HG02678 (cell line): ENCODE measurements around the gene USP17L13.
"Not testable (repeated sequence)": the region's sequence is repeated elsewhere in the genome, so short reads cannot be mapped to it uniquely, and the experiment has no call there.

Experiments used
- ATAC-seq: cut with Tn5 transposase; IDR thresholded peaks from one replicate; pipeline ENCODE4 v1.9.1; 2021; ENCODE audit warnings: mild to moderate bottlenecking, moderate library complexity; ENCODE audit not compliant: unreplicated experiment

The USP17L13 gene, protein sequence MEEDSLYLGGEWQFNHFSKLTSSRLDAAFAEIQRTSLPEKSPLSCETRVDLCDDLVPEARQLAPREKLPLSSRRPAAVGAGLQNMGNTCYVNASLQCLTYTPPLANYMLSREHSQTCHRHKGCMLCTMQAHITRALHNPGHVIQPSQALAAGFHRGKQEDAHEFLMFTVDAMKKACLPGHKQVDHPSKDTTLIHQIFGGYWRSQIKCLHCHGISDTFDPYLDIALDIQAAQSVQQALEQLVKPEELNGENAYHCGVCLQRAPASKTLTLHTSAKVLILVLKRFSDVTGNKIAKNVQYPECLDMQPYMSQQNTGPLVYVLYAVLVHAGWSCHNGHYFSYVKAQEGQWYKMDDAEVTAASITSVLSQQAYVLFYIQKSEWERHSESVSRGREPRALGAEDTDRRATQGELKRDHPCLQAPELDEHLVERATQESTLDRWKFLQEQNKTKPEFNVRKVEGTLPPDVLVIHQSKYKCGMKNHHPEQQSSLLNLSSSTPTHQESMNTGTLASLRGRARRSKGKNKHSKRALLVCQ

DNA sequence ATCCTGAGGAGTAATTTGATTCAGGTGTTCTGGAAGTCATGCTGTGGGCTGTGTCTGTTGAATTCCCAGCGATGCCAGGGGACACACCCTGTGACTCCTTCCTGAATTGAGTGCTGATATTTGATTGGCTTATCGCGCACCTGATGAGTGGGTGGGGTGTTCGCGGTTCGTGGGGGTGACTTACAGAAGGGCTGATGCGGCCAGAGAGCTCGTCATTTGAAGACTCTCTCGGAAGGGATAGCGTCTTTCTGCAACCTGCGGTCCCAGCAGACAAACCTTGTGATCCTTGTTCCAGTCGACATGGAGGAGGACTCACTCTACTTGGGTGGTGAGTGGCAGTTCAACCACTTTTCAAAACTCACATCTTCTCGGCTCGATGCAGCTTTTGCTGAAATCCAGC is at the start of gene USP17L13:
USP17L13 (plus strand) TSS at position 301 of the 400 bp plus-strand sequence; CDS start at position 301, 0 bp downstream.
- ATAC-seq = not testable (repeated sequence)

DNA sequence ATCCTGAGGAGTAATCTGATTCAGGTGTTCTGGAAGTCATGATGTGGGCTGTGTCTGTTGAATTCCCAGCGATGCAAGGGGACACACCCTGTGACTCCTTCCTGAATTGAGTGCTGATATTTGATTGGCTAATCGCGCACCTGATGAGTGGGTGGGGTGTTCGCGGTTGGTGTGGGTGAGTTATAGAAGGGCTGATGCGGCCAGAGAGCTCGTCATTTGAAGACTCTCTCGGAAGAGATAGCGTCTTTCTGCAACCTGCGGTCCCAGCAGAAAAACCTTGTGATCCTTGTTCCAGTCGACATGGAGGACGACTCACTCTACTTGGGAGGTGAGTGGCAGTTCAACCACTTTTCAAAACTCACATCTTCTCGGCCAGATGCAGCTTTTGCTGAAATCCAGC is 14.3 kb upstream of the USP17L13 start, which contains the start of gene USP17L10:
USP17L10 (plus strand) TSS at position 301 of the 400 bp plus-strand sequence; CDS start at position 301, 0 bp downstream.
- ATAC-seq = not testable (repeated sequence)

DNA sequence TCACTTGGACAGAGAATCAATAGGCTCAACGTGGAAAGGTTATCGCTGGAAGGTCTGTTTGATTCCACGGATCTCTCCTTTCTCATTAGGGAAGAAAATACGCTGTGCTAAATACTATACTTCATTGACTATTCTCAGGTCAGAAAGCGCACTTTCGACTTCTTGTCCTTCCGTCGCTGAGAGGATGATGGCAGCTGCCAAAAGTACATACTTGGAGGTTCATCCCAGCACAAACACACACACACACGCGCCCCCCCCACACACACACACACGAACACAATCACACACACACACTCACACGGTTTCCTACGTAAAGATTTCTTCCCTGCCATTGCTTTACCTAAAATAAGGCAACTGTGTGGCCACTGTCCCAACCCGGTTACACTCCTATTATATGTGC is 10.0 kb upstream of the USP17L13 start:
- not testable (repeated sequence) for ATAC-seq

DNA sequence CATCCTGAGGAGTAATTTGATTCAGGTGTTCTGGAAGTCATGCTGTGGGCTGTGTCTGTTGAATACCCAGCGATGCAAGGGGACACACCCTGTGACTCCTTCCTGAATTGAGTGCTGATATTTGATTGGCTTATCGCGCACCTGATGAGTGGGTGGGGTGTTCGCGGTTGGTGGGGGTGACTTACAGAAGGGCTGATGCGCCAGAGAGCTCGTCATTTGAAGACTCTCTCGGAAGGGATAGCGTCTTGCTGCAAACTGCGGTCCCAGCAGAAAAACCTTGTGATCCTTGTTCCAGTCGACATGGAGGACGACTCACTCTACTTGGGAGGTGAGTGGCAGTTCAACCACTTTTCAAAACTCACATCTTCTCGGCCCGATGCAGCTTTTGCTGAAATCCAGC is 9.6 kb upstream of the USP17L13 start, which contains the start of gene USP17L11:
USP17L11 (plus strand) TSS at position 301 of the 400 bp plus-strand sequence; CDS start at position 301, 0 bp downstream.
- ATAC-seq = not testable (repeated sequence)

DNA sequence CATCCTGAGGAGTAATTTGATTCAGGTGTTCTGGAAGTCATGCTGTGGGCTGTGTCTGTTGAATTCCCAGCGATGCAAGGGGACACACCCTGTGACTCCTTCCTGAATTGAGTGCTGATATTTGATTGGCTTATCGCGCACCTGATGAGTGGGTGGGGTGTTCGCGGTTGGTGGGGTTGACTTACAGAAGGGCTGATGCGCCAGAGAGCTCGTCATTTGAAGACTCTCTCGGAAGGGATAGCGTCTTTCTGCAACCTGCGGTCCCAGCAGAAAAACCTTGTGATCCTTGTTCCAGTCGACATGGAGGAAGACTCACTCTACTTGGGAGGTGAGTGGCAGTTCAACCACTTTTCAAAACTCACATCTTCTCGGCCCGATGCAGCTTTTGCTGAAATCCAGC is 4.8 kb upstream of the USP17L13 start, which contains the start of gene USP17L12:
USP17L12 (plus strand) TSS at position 301 of the 400 bp plus-strand sequence; CDS start at position 301, 0 bp downstream.
- ATAC-seq = not testable (repeated sequence)

DNA sequence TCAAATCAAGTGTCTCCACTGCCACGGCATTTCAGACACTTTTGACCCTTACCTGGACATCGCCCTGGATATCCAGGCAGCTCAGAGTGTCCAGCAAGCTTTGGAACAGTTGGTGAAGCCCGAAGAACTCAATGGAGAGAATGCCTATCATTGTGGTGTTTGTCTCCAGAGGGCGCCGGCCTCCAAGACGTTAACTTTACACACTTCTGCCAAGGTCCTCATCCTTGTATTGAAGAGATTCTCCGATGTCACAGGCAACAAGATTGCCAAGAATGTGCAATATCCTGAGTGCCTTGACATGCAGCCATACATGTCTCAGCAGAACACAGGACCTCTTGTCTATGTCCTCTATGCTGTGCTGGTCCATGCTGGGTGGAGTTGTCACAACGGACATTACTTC is 5.6 kb downstream of the USP17L13 start:
- not testable (repeated sequence) for ATAC-seq

DNA sequence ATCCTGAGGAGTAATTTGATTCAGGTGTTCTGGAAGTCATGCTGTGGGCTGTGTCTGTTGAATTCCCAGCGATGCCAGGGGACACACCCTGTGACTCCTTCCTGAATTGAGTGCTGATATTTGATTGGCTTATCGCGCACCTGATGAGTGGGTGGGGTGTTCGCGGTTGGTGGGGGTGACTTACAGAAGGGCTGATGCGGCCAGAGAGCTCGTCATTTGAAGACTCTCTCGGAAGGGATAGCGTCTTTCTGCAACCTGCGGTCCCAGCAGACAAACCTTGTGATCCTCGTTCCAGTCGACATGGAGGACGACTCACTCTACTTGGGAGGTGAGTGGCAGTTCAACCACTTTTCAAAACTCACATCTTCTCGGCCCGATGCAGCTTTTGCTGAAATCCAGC is 9.4 kb downstream of the USP17L13 start, which contains the start of gene USP17L15:
USP17L15 (plus strand) TSS at position 301 of the 400 bp plus-strand sequence; CDS start at position 301, 0 bp downstream.
- not testable (repeated sequence) for ATAC-seq

DNA sequence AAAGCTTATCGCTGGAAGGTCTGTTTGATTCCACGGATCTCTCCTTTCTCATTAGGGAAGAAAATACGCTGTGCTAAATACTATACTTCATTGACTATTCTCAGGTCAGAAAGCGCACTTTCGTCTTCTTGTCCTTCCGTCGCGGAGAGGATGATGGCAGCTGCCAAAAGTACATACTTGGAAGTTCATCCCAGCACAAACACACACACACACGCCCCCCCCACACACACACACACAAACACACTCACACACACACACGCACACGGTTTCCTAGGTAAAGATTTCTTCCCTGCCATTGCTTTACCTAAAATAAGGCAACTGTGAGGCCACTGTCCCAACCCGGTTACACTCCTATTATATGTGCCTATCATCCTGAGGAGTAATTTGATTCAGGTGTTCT is 13.8 kb downstream of the USP17L13 start:
- not testable (repeated sequence) for ATAC-seq

DNA sequence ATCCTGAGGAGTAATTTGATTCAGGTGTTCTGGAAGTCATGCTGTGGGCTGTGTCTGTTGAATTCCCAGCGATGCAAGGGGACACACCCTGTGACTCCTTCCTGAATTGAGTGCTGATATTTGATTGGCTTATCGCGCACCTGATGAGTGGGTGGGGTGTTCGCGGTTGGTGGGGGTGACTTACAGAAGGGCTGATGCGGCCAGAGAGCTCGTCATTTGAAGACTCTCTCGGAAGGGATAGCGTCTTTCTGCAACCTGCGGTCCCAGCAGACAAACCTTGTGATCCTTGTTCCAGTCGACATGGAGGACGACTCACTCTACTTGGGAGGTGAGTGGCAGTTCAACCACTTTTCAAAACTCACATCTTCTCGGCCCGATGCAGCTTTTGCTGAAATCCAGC is 18.9 kb downstream of the USP17L13 start, which contains the start of gene USP17L17:
USP17L17 (plus strand) TSS at position 301 of the 400 bp plus-strand sequence; CDS start at position 301, 0 bp downstream.
- not testable (repeated sequence) for ATAC-seq

DNA sequence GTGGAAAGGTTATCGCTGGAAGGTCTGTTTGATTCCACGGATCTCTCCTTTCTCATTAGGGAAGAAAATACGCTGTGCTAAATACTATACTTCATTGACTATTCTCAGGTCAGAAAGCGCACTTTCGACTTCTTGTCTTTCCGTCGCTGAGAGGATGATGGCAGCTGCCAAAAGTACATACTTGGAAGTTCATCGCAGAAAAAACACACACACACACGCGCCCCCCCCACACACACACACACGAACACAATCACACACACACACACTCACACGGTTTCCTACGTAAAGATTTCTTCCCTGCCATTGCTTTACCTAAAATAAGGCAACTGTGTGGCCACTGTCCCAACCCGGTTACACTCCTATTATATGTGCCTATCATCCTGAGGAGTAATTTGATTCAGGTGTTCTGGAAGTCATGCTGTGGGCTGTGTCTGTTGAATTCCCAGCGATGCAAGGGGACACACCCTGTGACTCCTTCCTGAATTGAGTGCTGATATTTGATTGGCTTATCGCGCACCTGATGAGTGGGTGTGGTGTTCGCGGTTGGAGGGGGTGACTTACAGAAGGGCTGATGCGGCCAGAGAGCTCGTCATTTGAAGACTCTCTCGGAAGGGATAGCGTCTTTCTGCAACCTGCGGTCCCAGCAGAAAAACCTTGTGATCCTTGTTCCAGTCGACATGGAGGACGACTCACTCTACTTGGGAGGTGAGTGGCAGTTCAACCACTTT is 23.4 kb downstream of the USP17L13 start, which contains the start of gene USP17L18:
USP17L18 (plus strand) TSS at position 678 of the 728 bp plus-strand sequence; CDS start at position 678, 0 bp downstream.
- ATAC-seq = not testable (repeated sequence)

DNA sequence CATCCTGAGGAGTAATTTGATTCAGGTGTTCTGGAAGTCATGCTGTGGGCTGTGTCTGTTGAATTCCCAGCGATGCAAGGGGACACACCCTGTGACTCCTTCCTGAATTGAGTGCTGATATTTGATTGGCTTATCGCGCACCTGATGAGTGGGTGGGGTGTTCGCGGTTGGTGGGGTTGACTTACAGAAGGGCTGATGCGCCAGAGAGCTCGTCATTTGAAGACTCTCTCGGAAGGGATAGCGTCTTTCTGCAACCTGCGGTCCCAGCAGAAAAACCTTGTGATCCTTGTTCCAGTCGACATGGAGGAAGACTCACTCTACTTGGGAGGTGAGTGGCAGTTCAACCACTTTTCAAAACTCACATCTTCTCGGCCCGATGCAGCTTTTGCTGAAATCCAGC is 28.4 kb downstream of the USP17L13 start, which contains the start of gene USP17L19:
USP17L19 (plus strand) TSS at position 301 of the 400 bp plus-strand sequence; CDS start at position 301, 0 bp downstream.
- not testable (repeated sequence) for ATAC-seq

DNA sequence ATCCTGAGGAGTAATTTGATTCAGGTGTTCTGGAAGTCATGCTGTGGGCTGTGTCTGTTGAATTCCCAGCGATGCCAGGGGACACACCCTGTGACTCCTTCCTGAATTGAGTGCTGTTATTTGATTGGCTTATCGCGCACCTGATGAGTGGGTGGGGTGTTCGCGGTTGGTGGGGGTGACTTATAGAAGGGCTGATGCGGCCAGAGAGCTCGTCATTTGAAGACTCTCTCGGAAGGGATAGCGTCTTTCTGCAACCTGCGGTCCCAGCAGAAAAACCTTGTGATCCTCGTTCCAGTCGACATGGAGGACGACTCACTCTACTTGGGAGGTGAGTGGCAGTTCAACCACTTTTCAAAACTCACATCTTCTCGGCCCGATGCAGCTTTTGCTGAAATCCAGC is 33.1 kb downstream of the USP17L13 start, which contains the start of gene USP17L20:
USP17L20 (plus strand) TSS at position 301 of the 400 bp plus-strand sequence; CDS start at position 301, 0 bp downstream.
- not testable (repeated sequence) for ATAC-seq

DNA sequence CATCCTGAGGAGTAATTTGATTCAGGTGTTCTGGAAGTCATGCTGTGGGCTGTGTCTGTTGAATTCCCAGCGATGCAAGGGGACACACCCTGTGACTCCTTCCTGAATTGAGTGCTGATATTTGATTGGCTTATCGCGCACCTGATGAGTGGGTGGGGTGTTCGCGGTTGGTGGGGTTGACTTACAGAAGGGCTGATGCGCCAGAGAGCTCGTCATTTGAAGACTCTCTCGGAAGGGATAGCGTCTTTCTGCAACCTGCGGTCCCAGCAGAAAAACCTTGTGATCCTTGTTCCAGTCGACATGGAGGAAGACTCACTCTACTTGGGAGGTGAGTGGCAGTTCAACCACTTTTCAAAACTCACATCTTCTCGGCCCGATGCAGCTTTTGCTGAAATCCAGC is 37.9 kb downstream of the USP17L13 start, which contains the start of gene USP17L21:
USP17L21 (plus strand) TSS at position 301 of the 400 bp plus-strand sequence; CDS start at position 301, 0 bp downstream.
- ATAC-seq = not testable (repeated sequence)

DNA sequence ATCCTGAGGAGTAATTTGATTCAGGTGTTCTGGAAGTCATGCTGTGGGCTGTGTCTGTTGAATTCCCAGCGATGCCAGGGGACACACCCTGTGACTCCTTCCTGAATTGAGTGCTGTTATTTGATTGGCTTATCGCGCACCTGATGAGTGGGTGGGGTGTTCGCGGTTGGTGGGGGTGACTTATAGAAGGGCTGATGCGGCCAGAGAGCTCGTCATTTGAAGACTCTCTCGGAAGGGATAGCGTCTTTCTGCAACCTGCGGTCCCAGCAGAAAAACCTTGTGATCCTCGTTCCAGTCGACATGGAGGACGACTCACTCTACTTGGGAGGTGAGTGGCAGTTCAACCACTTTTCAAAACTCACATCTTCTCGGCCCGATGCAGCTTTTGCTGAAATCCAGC is 42.6 kb downstream of the USP17L13 start, which contains the start of gene USP17L22:
USP17L22 (plus strand) TSS at position 301 of the 400 bp plus-strand sequence; CDS start at position 301, 0 bp downstream.
- ATAC-seq = not testable (repeated sequence)

DNA sequence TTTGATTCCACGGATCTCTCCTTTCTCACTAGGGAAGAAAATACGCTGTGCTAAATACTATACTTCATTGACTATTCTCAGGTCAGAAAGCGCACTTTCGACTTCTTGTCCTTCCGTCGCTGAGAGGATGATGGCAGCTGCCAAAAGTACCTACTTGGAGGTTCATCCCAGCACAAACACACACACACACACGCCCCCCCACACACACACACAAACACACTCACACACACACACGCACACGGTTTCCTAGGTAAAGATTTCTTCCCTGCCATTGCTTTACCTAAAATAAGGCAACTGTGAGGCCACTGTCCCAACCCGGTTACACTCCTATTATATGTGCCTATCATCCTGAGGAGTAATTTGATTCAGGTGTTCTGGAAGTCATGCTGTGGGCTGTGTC is 47.0 kb downstream of the USP17L13 start:
- not testable (repeated sequence) for ATAC-seq
